Renal cortical epithelial cell (primary cell): Measurements from ENCODE around the gene UNC119. TPM values are rescaled to one million over a fixed set of nuclear protein-coding genes. Genes with fewer than 3 reads are reported as not detected.
A peak's percentile ranks its signal among the peaks of the same experiment; 100 is the strongest.
"Not testable (repeated sequence)": the region's sequence is repeated elsewhere in the genome, so short reads cannot be mapped to it uniquely, and the experiment has no call there.

Experiments
- DNase-seq: peaks from one replicate; pipeline ENCODE4 v3.0.0-alpha.2; 2011; ENCODE audit warnings: low read depth
- total RNA-seq: library from RNA; depleted of rRNA; stranded (reverse); fragments of >200 nt; gene quantifications from 2 replicates; pipeline ENCODE4 v1.2.3, GENCODE V29; 2014

UNC119 gene
- total RNA-seq, 1 donor from 2014 or later: 29.3 TPM

GRCh38 chr17:28522281-28522680 lies 30.1 kb downstream of the UNC119 start:
- not testable (repeated sequence) for DNase-seq

- no peak for DNase-seq
Measured at GRCh38 chr17:28521311-28522085, 30.9 kb downstream of the UNC119 start.

DNA sequence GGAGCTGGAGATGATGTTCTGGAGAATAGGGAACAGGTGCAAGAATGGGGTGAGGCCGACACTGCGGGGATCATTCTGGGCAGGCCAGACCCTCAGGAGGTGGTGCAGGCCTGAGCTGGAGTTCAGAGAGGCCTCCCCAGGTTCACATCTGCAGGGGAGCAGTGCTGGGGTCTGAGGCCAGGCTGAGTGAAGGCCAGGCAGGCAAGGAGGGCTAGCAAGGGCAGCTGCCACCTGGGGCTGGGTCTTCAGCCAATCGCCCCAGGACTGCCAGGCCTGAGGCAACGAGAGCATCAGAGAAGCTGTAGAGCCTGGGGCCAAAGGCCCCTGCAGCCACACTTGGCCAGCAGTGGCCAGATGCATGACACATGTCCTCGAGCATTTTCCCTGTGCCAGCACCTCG lies 31.7 kb downstream of the UNC119 start:
- DNase-seq: no peak

GRCh38 chr17:28519236-28519635 lies 33.2 kb downstream of the UNC119 start:
- DNase-seq: no peak

DNA sequence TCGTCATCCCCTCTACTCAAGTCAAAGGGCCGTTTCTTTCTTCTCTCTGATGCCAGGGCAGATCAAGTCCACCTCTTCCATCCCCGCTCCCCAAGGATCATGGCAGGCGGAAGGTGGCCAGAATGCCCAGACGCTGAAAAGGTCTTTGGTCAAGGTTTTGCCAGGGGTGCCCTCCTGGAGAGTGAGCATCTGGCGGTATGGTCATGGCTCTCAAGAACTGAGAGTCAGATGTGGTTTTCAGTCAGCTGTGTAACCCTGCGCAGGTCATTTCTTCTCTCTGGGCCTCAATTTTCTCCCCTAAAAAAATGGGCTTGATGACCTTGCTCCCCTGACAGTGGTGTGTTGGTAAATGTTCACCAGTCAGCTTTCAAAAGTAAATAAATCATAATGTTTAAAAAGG lies 33.8 kb downstream of the UNC119 start:
- DNase-seq: no peak

- no peak for DNase-seq
Measured at GRCh38 chr17:28518132-28518531, 34.3 kb downstream of the UNC119 start.

DNA sequence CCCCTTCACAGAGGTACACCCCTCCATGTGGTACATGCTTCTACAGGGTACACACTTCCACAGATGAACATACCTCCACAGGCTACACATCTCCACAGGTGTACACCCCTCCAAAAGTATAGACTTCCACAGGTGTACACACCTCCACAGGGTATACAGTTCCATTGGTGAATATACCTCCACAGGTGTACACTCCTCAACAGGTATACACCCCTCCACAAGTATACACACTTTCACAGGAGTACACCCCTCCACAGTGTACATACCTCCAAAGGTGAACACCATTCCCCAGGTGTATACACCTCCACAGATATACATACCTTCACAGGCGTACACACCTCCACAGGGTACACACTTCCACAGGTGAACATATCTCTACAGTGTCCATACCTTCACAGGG lies 36.9 kb downstream of the UNC119 start:
- no peak for DNase-seq

GRCh38 chr17:28514561-28515002 lies 37.8 kb downstream of the UNC119 start:
- no peak for DNase-seq

DNA sequence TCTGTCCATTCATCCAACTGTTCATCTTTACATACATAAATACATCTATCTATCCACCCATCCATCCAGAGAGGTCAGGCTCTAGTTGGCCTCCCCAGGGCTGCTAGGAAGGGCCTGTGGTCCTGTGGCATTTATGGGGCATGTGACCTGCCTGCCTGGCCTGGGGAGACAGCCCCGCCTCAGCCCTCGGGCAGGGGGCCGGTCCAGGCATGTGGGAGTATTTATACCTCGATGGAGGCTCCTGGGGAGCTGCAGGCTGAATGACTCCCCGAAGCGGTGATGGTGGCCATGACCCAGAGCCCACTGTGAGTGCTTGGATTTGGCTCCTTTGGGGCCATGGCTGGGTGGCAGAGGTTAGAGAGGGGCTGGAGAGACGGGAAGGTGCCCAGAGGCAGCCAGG lies 38.9 kb downstream of the UNC119 start:
- no peak for DNase-seq

DNA sequence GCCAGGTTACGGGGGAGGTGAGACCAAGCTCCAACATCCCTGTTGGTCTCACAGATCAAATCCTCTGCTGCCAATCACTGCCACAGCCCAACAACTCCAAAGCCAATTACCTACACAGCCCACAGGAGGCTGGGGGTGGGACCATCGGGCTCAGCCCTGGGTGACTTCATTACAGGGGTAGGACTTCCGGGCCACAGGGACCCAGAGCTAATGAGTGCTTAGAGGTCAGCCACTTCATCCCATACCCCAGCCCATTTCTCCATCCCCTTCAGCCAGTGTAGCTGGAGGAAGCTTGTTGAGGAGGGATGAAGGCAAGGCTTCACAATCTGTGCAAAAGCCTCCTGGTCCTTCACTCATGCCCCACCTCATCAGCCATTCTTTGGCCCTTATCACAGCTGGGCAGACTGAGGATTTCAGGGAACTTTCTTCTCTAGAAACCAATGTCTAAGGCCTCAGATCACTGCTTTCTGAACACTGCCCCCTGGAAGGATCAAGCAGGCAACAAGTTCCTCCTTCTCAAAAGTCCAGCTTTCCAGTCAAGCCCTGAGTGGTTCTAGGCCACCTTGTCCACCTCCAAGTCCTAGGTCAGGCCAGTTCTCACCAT lies 40.5 kb downstream of the UNC119 start:
- DNase-seq: no peak

DNA sequence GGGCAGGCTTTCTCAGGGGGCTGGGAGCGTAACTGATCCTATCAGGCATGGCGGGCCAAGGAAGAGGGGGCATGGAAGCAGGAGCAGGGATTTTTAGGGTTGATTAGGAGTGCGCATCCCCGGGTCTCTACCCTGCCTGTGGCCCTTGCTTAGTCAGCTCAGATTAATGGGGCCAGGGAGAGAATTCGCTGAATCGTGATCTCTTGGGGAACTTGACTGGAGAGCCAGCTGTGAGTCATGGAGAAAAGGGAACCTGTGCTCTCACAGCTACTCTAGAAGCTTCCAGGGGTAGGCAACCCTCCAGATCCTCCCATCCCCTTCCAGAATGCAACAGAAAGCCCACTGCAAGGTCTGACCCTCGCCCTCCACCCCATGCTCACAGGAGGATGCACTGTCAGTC lies 42.6 kb downstream of the UNC119 start:
- DNase-seq: no peak

DNA sequence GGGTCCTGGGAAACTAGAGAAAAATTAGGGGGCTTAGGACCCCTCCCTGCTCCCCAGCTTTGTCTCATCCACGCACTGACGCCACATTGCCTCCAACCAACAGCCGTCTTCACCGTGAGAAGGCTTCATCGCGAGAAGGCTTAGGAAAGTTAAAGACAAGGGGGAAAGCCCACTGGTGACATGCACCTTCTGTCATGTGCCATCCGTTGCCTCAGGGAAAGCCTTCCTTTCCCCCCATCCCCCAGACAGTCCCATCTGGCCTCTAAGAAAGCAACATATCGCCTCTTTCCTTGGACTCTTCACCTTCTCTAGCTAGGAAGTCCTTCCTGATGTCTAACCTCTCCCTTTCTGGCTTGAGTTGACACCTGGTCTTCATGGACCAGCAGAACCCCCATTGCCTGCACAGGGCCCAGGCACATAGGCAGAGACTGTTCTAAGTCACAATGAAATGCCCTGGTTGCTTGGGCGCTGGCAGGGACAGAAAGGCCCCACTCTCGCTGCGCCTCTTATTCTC lies 44.2 kb downstream of the UNC119 start:
- DNase-seq: no peak

DNA sequence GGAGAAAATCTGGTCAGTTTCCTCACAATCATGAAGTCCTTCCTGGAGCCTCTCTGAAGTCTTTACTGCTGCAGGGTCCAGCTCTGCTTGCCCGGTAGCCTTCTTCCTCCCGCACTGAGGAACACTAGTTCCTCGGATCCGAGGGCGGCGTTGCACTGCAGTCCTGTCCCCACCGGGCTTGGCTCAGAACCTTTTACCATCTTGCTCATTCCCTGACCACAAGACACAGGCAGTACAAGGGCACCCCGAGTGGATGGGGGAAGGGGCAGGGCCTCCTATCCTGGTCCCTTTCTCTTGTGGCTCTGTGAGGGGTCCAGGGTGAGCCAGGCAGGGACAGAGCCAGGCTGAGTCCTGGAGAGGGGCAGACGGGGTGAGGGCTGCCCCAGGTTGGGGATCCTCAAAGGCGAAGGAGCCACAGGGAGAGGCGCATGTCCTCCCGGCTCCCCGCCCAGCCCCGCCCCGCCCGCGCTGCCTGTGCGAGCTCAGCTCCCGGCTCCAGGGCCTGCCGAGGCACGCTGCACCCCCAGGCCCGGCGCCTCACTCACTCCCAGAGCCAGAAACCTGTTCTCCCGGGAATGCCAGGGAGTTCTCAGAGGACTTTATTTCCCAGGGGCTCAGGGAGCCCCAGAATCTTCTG lies 44.7 kb downstream of the UNC119 start:
- no peak for DNase-seq

- no peak for DNase-seq
Measured at GRCh38 chr17:28506763-28507487, 45.5 kb downstream of the UNC119 start.

DNA sequence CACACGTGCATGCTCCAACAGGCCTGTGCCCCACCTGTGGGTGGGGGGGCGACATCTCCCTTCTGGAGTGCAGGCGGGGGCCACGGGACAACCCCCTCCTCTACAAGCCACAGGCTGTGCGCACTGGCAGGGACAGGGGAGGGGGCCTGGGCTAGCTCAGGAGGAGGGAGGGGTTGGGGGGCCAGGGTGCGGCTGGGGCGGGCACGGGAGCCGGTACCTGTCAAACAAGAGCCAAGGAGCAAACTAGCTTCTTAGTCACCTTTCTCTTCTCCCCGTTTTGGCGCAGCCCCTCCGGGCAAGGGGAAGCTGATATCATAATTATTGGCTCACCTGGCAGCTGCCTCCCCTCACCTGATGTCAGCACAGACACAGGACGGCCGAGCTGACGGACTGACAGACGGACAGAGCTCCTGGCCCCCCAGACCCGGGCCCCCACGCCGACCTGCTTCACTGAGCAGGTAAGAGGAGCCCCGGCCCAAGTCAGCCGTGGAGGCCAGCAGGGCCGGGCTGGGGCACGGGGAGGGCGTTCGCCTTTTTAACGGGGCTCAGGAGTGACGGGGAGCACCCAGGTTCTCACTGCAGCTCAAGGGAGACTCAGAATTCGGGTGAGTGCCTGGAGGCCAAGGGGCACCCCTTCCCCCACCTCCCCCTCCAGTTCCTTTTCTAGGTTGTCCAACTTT lies 46.3 kb downstream of the UNC119 start, which contains the start of gene FOXN1:
Gene FOXN1 (plus strand): TSS at position 363 of the 680 bp plus-strand sequence. CDS start 17,622 bp downstream, outside the sequence.
- DNase-seq: no peak

DNA sequence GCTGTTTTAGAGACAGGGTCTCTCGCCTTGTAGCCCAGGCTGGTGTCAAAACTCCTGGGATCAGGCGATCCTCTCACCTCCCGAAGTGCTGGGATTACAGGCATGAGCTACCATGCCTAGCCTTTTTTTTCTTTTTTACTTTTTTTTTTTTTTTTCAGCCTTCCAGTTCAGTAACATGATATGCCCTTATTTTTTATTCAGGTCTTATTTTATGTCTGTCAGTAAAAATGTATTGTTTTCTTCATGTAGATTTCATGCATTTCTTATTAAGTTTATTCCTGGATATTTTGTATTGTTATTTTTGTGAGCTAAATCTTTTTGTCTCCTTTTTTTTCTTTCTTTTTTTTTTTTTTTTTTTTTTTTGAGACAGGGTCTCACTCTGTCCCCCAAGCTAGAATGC lies 49.0 kb downstream of the UNC119 start:
- no peak for DNase-seq

DNA sequence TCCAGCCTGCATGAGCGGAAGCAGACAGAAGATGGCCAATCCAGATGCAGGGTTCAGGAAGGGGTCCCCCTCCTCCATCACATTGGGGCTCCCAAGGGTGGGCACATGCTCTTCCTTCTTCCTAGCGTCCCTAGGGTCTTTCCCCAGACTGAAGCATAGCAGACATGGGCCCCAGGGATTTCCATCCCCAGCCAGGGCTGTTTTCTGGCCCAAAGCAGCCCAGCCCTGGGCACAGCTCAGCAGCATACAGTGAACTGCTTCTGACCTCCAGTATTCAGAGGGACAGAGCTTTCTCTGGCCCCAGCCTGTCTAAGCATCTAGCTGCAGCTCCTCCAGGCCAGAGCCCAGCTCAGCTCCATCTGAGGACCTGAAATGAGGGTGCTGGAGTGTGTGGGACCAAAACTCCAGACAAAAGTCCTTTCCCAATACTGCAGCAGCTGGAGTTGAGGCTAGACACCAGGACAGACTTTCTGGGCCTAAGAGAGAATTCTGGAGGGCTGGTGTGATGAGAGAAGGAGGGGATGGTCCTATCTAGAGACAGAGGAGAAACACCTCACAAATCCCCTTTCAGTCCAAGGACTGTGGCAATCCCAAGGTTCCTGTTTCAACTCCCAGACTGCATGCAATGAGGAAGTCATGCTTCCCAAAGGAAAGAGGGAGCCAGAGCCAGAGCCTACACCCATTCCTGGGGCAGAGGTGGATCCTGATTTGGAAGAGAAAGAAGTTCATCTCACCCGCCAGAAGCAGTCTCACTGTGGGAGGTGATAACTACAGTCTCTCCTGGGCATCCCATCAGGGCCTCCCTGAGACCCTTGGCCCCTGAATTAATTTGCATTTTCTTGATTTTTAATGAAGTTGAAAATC lies 50.8 kb downstream of the UNC119 start:
- DNase-seq: no peak

DNA sequence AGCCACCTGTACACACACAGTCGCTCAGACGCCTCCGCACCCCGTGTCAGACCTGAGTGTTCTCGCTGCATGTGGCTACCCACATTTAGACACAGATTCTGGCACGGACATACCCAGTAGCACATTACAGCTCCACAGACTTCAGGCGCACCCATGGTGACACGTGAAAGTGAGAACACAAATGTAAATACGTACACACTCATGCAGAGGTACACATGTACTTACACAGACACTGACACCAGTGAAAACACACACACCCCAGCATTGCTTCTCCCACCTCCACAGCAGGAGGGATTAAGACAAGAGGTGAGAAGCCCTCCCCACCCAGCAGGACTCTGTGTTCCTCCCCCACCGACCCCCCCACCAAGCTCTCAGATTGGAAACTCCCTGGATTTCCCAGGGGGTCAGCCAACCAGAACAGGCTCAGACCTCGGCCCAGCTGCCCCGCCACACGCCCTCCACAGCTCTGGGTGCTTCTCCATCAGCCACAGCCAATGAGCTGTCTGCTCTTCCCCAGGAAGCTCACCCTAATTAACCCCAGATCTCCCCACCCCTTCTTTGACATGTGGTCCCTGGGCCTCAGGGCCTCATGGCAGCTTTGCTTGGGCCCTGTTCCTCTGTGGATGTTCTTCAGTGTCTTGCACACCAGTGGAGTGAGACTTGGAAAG lies 51.6 kb downstream of the UNC119 start:
- peak; percentile 39 for DNase-seq

- no peak for DNase-seq
Measured at GRCh38 chr17:28499684-28500357, 52.6 kb downstream of the UNC119 start.

- no peak for DNase-seq
Measured at GRCh38 chr17:28499364-28499664, 53.1 kb downstream of the UNC119 start.
